ENCODE results near the gene ZMYND19.
"Not testable (repeated sequence)": the region's sequence is repeated elsewhere in the genome, so short reads cannot be mapped to it uniquely, and the experiment has no call there.

The ZMYND19 gene

DNA sequence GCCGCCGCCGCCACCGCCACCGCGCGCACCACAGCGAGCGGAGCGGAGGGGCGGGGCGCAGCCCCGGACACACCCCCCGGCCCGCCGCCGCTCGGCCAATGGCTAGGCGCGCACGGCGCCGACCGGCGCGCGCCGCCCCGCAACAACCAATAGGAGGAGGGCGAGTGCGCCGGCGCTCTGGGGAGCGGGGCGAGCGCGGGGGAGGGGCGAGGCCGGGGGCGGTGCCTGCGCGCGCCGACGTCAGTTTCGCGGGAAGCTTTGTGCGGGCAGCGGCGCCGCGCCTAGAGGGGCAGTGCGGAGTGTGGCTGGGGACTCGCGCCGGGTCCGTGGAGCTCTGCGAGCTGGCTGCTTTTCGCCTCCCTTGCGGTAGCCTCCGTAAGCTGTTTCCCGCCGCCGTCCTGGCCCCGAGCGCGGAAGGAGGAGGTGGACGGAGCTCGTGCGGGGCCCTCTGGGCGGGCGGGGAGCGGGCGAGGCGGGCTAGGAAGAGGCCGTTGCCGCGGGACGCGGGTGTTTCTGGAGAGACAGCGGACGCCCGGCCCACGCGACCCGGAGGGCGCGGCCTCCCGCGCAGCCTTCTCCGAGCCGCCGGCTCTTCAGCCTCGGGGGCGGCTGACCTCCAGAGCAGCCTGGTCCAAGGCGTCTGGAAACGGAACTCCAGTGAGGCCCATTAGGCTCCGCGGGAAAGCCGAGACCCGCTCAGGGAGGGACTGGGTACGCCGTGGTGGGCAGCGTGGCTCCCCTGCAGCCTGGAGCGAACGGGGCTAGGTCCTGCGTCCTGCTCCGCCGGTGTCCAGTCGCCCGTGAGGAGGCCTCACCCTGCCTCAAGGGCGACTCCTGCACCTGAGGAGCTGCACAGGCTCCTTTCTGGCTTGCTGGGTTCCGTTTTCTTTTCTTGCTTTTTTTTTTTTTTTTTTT lies at the start of gene ZMYND19:
Gene ZMYND19 (minus strand): TSS at position 44 of the 915 bp plus-strand sequence. CDS start 249 bp downstream, outside the sequence.
- DNase-seq (ENCODE audit: low spot score) = peak; percentile 92

DNA sequence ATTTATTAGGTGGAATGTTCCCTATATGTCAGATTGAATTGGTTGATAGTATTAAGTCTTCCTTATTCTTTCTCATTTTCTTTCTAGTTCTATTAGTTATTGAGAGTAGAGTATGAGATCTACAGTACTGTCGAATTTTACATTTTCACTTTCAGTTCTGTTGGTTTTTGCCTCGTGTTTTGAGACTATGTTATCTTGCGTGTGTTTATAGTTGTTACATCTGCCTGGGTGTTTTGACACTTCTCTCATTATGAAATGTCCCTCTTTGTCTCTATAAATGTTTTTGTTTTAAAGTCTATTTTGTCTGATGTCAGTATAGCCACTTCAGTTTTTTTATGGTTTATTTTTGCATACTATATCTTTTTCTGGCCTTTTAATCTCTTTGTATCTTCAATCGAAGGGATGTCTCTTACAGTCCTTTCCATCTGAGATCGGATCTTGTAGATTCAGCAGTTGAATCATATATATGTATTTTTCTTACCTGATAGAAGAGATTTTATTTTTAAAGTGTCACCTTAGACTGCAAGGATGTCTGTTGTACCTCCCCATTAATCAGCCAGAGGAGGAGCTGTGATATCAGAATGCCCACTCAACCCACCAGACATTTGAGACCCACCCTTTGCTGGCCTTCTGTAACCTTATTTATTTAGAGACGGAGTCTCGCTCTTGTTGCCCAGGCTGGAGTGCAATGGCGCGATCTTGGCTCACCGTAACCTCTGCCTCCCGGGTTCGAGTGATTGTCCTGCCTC lies 49.2 kb upstream of the ZMYND19 start:
- peak; percentile 50 for DNase-seq (ENCODE audit: low spot score)

DNA sequence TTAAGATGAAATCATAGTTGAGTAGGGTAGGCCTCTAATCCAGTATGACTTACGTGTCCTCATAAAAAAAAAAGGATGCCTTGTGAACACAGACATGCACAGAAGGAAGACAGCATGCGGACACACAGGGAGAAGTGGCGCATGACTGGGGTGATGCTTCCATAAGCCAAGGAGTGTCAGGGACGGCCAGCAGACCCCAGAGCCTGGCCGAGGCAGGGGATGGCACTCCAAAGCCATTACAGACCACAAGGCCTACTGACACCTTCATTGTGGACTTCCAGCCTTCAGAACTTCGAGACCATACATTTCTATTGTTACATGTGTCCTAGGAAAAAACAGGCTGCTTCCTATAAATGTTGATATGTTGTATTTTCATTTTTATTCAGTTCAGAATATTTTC lies 48.4 kb upstream of the ZMYND19 start:
- DNase-seq (ENCODE audit: low spot score) = no peak

DNA sequence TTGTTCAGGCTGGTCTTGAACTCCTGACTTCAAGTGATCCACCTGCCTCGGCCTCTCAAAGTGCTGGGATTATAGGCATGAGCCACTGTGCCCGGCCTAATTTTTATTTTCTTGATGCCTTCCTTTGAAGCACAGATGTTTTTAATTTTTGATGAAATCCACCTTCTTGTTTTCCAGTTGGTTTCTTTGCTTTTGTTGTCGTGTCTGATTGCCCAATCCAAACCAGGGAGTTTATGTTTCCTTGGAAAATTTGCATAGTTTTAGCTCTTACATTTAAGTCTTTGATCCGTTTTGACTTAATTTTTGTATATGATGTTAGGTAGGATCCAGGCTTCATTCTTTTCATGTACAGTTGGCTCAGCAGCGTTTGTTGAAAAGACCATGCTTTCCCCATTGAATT lies 43.7 kb upstream of the ZMYND19 start:
- no peak for DNase-seq (ENCODE audit: low spot score)

- DNase-seq (ENCODE audit: low spot score) = no peak
Observed at GRCh38 chr9:137632230-137633161, 42.2 kb upstream of the ZMYND19 start.

GRCh38 chr9:137631345-137632229 lies 41.3 kb upstream of the ZMYND19 start:
- DNase-seq (ENCODE audit: low spot score) = no peak

DNA sequence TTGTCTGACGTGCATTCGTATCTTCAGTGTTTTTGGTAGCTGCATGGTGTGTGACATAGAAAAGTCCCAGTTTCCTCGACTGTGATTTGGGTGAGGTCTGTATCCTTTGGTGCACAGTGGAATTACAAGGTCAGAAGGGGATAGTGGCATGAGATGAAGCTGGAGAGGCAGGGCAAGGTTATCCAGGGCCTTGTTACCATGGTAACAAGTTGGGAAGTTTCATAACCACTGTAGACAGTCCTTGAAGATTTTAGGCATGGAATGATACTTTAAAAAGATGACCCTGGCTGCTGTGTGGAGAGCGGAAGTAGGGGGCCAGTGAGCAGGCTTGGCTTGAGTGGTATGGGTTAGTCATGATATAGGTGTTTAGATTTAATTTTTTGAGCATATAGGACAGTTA lies 40.4 kb upstream of the ZMYND19 start:
- no peak for DNase-seq (ENCODE audit: low spot score)

DNA sequence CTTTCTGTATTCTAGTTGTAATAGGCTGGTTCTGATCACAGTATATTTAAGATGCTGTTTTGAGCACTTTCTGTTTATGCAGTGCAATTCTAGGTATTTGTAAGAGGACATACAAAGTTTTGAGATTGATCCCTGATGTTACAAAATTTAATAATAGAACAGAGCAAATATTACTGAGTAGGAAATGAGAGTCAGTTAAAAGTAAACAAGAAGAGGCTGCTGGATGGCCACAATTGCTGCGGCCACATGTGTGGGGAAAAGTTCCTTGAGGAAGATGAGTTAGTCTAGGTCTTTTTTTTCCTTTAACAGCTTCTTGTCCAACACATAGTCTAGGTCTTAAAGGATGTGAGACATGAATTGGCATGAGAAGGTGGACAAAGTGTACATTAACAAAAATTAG lies 39.8 kb upstream of the ZMYND19 start:
- DNase-seq (ENCODE audit: low spot score) = no peak

DNA sequence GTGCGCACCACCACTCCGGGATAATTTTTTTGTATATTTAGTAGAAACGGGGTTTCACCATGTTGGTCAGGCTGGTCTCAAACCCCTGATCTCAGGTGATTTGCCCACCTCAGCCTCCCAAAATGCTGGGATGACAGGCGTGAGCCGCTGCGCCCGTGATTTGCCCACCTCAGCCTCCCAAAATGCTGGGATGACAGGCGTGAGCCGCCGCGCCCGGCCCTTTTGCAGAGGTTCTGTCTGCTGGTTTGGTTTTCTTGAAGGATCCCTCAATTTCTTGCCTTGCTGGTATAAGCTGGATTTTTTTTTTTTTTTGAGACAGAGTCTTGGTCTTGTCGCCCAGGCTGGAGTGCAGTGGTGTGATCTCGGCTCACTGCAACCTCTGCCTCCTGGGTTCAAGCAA lies 37.1 kb upstream of the ZMYND19 start:
- not testable (repeated sequence) for DNase-seq (ENCODE audit: low spot score)

GRCh38 chr9:137626464-137626863 lies 36.2 kb upstream of the ZMYND19 start:
- no peak for DNase-seq (ENCODE audit: low spot score)

DNA sequence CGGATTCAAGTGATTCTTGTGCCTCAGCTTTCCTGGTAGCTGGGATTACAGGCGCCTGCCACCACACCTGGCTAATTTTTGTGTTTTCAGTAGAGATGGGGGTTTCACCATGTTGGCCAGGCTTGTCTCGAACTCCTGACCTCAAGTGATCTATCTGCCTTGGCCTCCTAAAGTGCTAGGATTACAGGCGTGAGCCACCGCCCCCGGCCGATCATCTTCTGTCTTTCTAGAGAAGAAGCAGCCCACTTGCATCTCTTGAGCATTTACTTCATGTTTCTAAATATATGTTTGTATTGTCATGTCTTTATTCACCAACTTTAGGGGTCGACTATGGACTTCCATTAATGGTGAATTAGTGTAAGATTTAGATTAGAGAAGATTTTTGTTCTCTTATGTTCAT lies 31.9 kb upstream of the ZMYND19 start:
- not testable (repeated sequence) for DNase-seq (ENCODE audit: low spot score)

DNA sequence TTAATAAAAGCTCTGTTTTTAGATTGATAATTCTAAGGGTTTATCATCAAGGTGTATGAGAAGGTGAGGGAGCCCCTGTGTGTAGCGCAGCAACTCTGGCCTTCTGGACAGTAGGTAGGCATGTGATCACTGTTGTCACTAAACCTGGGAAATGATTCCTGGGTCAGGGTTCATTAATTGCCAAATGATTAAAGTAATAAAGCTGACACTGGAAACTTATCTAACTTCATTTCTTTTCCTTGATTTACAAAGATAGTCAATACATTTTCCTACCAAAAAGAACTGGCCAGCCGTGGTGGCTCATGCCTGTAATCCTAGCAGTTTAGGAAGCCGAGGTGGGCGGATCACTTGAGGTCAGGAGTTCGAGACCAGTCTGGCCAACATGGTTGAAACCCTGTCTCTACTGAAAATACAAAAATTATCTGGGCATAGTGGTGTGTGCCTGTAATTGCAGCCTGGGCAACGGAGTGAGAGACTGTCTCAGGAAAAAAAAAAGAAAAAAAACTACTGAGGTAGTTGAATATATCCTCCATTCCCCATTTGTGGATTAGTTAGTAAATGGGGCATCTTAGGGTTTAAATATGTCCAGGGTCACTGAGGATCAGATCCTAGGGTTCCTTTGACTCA lies 30.9 kb upstream of the ZMYND19 start:
- DNase-seq (ENCODE audit: low spot score) = peak; percentile 67

DNA sequence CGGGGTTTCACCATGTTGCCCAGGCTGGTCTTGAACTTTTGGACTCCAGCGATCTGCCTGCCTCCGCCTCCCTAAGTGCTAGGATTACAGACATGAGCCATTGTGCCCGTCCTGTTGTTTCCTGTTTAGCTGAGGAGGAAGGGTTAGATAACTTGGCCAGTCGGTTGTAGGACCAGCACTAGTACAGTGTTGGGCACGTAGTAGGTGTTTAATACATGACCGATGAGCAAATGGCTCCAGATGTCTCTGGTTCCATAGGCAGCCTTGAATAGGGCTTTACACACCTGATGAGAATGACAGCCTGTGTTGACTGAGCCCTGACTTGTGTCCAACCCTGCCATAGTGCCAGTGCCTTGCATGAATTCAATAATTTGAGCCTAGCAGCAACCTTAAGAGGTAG lies 30.3 kb upstream of the ZMYND19 start:
- no peak for DNase-seq (ENCODE audit: low spot score)

DNA sequence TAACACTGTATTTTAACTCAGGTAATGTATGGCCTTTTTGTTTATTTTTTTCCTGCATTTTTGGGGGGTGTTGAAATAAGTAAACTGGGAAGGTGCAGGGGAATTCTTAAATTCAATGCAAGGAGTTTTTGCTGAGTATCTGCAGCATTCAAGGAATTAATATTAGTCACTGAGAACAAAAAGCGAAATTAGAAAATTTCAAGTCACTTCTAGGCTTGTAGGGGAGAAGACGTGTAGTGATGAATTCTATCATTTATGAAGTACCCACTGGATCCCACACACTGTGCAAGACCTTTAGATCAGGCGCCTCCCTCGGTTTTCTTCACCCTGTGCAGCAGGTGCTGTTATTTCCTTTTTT lies 29.7 kb upstream of the ZMYND19 start:
- DNase-seq (ENCODE audit: low spot score) = no peak

DNA sequence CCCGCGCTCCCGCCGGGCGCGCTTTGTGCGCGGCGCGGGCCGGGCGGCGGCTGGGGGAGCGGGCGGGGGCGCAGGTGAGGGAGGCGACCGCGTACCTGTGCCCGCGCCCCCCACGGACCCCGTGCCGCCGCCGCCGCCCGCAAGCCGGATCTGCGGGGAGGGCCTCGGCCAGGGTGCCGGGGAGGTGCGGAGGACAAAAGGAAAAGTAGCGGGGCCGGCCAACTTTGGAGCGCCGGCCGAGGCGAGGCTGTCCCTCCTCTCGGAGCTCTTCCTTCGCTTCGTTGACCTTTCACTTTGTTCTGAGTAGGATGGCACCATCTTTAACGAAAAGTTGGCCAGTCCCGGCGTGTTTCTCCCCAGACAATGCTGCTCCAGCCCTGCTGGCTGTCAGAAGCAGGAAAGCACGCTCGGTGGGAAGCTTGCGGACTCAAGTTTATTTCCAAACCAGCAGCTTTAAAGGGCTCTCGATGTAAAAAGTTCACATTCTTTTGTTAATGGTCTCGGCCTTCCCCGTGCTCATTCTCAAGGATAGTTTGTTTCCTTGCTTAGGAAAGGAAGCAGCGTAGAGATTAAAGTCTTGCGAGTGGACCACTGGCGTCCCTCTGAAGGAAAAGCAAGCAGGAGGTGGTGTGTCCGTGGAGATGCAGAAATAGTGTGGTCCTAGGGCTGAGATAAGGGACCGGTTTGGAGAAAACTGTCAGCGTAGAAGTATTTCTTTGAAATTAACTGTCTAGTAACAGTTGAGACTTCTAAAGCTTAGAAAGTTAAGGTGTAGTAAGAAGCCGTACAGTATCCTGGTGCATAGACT lies 29.1 kb upstream of the ZMYND19 start:
- DNase-seq (ENCODE audit: low spot score) = peak; percentile 62

GRCh38 chr9:137618105-137619067 lies 28.1 kb upstream of the ZMYND19 start, which contains the start of gene EHMT1:
EHMT1 (plus strand) TSS chr9:137619005; CDS start chr9:137619029, 24 bp downstream.
- DNase-seq (ENCODE audit: low spot score) = peak; percentile 91

DNA sequence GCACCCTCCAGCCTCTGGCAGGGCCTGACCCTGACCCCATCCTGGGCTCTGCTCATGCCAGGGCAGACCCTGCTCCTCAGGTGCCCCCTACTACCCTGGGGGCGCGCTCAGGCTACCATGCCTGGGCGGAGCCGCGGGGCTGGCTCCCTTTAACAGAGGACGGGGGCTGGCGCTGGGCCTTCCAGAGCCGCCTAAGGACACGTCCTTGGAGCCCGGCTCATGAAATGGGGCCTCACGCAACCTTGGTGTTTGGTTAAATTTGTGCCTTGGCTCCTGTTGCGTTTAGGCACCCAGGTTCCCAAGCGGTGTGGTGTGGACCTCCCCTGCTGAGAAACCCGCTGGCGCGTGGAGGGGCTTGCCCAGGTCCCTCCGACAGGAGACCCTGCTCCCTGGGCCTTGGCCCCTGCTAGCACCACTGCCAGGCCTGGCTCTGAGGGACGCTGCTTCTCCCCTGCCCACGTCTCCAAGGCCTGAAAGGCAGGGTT lies 25.1 kb upstream of the ZMYND19 start:
- DNase-seq (ENCODE audit: low spot score) = no peak

All from NAMALWA (cell line).